NCI-H446 (cell line): ENCODE results near the gene THAP8.

Source experiments
- DNase-seq, 2 experiments: peaks; one replicate each; lab custom pipeline; 2025; lab: John Stamatoyannopoulos, UW

THAP8 gene

GRCh38 chr19:36054119-36054732 is at the start of gene THAP8:
TSS of gene THAP8 (minus strand) at chr19:36054285. CDS start at chr19:36054217, 68 bp downstream.
- peak; percentile 98 to 99 for DNase-seq

GRCh38 chr19:36103040-36103626 is 49.0 kb upstream of the THAP8 start:
- no peak for DNase-seq

- no peak for DNase-seq
These were observed 47.7 kb upstream of the THAP8 start for GRCh38 chr19:36101550-36102327.

- no peak for DNase-seq
These were observed 46.4 kb upstream of the THAP8 start for GRCh38 chr19:36100476-36100875.

GRCh38 chr19:36099166-36099785 is 45.2 kb upstream of the THAP8 start:
- no peak for DNase-seq

- DNase-seq = no peak
These were observed 43.0 kb upstream of the THAP8 start for GRCh38 chr19:36097036-36097435.

- DNase-seq = no peak
These were observed 39.6 kb upstream of the THAP8 start for GRCh38 chr19:36093687-36094086.

GRCh38 chr19:36093146-36093662 is 39.1 kb upstream of the THAP8 start:
- no peak for DNase-seq

- DNase-seq = no peak
These were observed 38.5 kb upstream of the THAP8 start for GRCh38 chr19:36092566-36092965.

GRCh38 chr19:36090910-36091695 is 37.0 kb upstream of the THAP8 start:
- DNase-seq = no peak

- no peak for DNase-seq
These were observed 35.8 kb upstream of the THAP8 start for GRCh38 chr19:36089847-36090246.

GRCh38 chr19:36086326-36086725 is 32.2 kb upstream of the THAP8 start:
- no peak for DNase-seq

GRCh38 chr19:36084231-36085009 is 30.3 kb upstream of the THAP8 start:
- no peak for DNase-seq

GRCh38 chr19:36082916-36083315 is 28.8 kb upstream of the THAP8 start:
- DNase-seq = no peak

GRCh38 chr19:36081894-36082293 is 27.8 kb upstream of the THAP8 start:
- no peak for DNase-seq

- no peak for DNase-seq
These were observed 27.3 kb upstream of the THAP8 start for GRCh38 chr19:36081385-36081784.

GRCh38 chr19:36079389-36079945 is 25.4 kb upstream of the THAP8 start:
- no peak for DNase-seq

GRCh38 chr19:36073121-36073876 is 19.2 kb upstream of the THAP8 start:
- DNase-seq = no peak

- no peak for DNase-seq
These were observed 18.0 kb upstream of the THAP8 start for GRCh38 chr19:36072081-36072480.
